ENCODE measurements around the gene FFAR2. TPM values are rescaled to one million over a fixed set of nuclear protein-coding genes. Genes with fewer than 3 reads are reported as not detected.

Gene FFAR2
- total RNA-seq, 4 donors from 2014 or later: 0.29 to 0.64 (median 0.30) TPM; not detected in 1

DNA sequence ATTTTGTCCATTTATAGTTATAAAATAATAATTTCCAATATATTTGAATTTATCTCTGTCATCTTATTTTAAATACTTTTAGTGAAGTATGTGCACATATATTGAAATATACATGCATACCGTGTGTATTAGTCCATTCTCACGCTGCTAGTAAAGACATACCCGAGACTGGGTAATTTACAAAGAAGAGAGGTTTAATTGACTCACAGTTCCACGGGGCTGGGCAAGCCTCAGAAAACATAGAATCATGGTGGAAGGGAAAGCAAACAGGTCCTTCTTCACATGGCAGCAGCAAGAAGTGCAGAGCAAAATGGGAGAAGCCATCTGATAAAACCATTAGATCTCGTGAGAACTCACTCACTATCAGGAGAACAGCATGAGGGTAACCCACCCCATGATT is 37.6 kb upstream of the FFAR2 start:
- Histone ChIP-seq H3K4me1 (no peaks in the 10 kb centered on the region), H3K27ac (no peak overlapping the region), H3K36me3 (no peaks in the 10 kb centered on the region), H3K27me3 (peaks cover 18% of the 10 kb centered on the region), H3K9me3 (no peaks in the 10 kb centered on the region), H3K4me3 (no peak overlapping the region)
- DNase-seq (ENCODE audit: low spot score in 2 of 2): no peak
- TF ChIP-seq, protein P1, sequence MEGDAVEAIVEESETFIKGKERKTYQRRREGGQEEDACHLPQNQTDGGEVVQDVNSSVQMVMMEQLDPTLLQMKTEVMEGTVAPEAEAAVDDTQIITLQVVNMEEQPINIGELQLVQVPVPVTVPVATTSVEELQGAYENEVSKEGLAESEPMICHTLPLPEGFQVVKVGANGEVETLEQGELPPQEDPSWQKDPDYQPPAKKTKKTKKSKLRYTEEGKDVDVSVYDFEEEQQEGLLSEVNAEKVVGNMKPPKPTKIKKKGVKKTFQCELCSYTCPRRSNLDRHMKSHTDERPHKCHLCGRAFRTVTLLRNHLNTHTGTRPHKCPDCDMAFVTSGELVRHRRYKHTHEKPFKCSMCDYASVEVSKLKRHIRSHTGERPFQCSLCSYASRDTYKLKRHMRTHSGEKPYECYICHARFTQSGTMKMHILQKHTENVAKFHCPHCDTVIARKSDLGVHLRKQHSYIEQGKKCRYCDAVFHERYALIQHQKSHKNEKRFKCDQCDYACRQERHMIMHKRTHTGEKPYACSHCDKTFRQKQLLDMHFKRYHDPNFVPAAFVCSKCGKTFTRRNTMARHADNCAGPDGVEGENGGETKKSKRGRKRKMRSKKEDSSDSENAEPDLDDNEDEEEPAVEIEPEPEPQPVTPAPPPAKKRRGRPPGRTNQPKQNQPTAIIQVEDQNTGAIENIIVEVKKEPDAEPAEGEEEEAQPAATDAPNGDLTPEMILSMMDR (IDR thresholded peaks at IDR 0.05): no peak
- TF ChIP-seq POLR2A (IDR thresholded peaks at IDR 0.05): no peak
- TF ChIP-seq POLR2AphosphoS5 (IDR thresholded peaks at IDR 0.05): no peak
- no peak for TF ChIP-seq EP300 (IDR thresholded peaks at IDR 0.05)
- WGBS: 84% methylated on average over 5 of the region's 5 CpGs

DNA sequence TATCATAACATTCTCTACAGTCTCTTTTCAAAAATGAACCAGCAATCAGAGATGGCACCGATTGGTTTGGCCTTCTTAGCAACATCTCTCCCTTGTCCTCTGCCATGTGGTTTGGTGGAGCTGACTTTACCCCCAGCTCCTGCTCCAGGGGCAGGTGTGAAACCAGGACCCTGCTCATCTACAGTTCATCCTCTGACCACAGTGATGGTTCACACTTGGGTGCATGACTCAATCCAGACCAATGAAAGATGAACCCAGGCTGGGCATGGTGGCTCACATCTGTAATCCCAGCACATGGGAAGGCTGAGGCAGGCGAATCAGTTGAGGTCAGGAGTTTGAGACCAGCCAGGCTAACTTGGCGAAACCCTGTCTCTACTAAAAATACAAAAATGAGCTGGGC is 33.6 kb upstream of the FFAR2 start:
- H3K27me3 ChIP-seq: peaks cover 38% of the 10 kb centered on the region
- DNase-seq (ENCODE audit: low spot score in 2 of 2): no peak
- H3K36me3 ChIP-seq: no peaks in the 10 kb centered on the region
- H3K4me1 ChIP-seq: no peaks in the 10 kb centered on the region
- no peaks in the 10 kb centered on the region for H3K9me3 ChIP-seq
- no peak overlapping the region for H3K27ac ChIP-seq
- 93% methylated on average over 3 of the region's 3 CpGs for WGBS
- H3K4me3 ChIP-seq: no peak overlapping the region
- TF ChIP-seq POLR2A (IDR thresholded peaks at IDR 0.05): no peak
- TF ChIP-seq POLR2AphosphoS5 (IDR thresholded peaks at IDR 0.05): no peak
- TF ChIP-seq EP300 (IDR thresholded peaks at IDR 0.05): no peak
- TF ChIP-seq, protein P1 (IDR thresholded peaks at IDR 0.05): no peak

DNA sequence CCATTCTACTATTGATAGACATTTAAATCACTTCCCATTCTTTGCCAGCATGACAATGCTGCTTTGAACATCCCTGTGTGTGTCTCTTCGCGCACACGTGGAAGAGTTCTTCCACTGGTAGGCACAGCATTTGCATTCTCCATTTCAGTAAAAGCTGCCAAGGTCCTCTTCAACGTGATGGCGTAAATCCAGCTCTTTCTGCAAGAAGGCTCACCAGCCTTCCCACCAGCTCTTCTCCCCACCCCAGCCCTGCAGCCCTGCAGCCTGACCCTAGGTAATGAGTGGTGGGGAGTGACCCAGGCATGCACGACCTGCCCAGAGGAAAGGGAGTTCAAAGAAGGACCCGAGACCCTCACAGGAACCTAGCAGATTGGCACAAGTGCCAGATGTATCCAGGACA is 31.7 kb upstream of the FFAR2 start:
- no peak for DNase-seq (ENCODE audit: low spot score in 2 of 2)
- 69% methylated on average over 7 of the region's 7 CpGs for WGBS
- Histone ChIP-seq H3K4me1 (no peaks in the 10 kb centered on the region), H3K36me3 (no peaks in the 10 kb centered on the region), H3K27ac (no peak overlapping the region), H3K4me3 (no peak overlapping the region), H3K9me3 (no peaks in the 10 kb centered on the region), H3K27me3 (peaks cover 38% of the 10 kb centered on the region)
- TF ChIP-seq POLR2A (IDR thresholded peaks at IDR 0.05) (no peak), POLR2AphosphoS5 (IDR thresholded peaks at IDR 0.05) (no peak), EP300 (IDR thresholded peaks at IDR 0.05) (no peak)
- TF ChIP-seq, protein P1 (IDR thresholded peaks at IDR 0.05): no peak

DNA sequence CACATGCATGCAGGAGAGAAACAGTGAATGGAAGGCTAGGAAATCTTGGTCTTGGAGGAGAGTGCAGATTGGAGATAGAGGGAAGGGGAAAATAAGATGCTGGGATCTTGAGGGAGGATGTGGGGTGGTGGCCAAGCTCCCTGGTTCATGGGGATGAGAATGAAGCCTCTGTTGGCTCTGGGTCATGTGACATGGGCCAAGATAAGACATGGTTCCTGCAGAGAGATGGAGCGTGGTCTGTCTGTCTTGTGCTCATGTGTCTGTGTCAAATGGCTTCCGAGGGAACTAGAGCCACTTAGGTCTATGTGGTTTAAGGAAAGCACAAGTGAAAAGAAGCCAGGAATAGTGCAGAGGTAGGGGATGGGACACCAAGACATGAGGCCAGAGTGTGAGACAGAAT is 30.8 kb upstream of the FFAR2 start:
- Histone ChIP-seq H3K27ac (no peak overlapping the region), H3K4me1 (no peaks in the 10 kb centered on the region), H3K36me3 (no peaks in the 10 kb centered on the region), H3K27me3 (peaks cover 36% of the 10 kb centered on the region), H3K9me3 (no peaks in the 10 kb centered on the region), H3K4me3 (no peak overlapping the region)
- TF ChIP-seq, protein P1 (IDR thresholded peaks at IDR 0.05): no peak
- TF ChIP-seq EP300 (IDR thresholded peaks at IDR 0.05): no peak
- TF ChIP-seq POLR2A (IDR thresholded peaks at IDR 0.05): no peak
- no peak for TF ChIP-seq POLR2AphosphoS5 (IDR thresholded peaks at IDR 0.05)
- DNase-seq (ENCODE audit: low spot score in 2 of 2): no peak
- whole genome bisulfite sequencing: 78% methylated on average over 2 of the region's 2 CpGs

DNA sequence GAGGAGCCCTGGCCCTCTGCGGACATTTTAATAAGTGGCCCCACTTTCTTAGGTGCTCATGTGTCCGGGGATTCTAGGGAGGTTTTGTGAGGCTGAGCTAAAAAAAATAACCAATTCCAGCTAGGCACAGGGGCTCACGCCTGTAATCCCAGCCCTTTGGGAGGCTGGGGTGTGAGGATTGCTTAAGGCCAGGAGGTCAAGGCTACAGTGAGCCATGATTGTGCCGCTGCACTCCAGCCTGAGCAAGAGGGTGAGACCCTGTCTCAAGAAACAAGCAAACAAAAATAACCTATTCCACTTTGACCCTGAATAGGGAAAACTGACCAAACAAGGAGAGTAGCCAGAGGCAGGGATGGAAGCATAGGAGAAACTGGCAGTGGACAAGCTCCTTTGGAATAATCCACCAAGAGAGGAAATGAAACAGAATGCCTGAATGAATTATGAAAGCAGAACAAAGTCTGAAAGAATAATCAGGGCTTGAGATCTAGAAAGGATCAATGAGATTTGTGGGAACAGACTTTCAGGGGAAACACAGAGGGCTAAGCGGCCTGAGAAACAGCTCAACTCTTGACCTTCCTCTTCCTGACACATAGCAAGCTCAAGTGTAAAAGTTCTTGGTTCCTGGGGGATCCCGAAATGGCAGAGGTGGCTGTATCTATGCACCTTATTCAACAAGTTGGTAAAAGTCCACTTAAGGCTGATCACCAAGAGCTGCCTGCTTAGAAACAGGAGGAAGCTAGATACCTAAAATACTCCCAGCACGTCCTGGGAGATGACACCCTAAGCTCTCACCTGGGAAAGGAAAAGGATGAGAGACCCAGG is 30.1 kb upstream of the FFAR2 start:
- Histone ChIP-seq H3K9me3 (no peaks in the 10 kb centered on the region), H3K27me3 (peaks cover 31% of the 10 kb centered on the region), H3K27ac (no peak overlapping the region), H3K36me3 (no peaks in the 10 kb centered on the region), H3K4me3 (no peak overlapping the region), H3K4me1 (no peaks in the 10 kb centered on the region)
- TF ChIP-seq POLR2AphosphoS5 (IDR thresholded peaks at IDR 0.05) (no peak), POLR2A (IDR thresholded peaks at IDR 0.05) (no peak)
- TF ChIP-seq, protein P1 (IDR thresholded peaks at IDR 0.05): no peak
- DNase-seq (ENCODE audit: low spot score in 2 of 2): no peak
- 76% methylated on average over 7 of the region's 7 CpGs for WGBS

All from suprapubic skin (tissue), 4 donors.